HG02840 (cell line): ENCODE data around the gene AREL1.

Experiments used
- ATAC-seq: cut with Tn5 transposase; IDR thresholded peaks from one replicate; pipeline ENCODE4 v1.9.1; 2021; ENCODE audit warnings: mild to moderate bottlenecking, moderate library complexity, moderate number of reproducible peaks; ENCODE audit not compliant: unreplicated experiment, low FRiP score

AREL1 gene

DNA sequence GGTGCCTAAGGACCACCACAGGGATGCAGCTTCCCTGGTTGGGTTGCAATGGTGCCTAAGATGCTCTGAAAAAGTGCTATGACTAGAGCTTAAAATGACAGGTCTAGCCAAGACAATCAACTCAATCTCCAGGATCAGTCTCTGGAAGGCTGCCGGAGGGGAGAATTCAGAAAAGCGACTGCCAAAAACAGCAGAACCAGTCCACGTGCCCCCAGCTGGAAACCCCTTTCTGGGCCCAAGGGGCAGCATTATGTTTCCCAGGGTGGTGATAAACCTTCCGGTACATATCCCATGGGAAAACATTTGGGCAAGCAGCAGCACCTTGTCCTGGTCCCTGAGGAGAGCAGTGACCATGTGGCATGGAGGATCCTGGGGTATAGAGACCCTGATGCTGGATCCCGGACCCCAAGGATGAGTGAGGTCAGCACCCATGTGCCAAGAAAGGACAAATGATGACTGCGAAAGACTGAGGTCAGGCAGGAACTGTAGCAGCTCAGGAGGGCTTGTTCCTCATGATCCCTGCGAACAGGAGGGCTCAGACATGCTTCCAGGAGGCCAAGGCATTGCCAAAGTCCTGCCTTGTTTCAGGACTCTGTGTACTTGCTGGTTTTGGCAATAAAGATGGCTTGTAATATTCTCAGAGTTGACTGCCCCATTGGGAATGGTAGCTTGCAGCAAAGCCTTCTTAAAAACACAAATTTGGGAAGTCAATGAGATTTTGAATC is 51.0 kb downstream of the AREL1 start:
- no peak for ATAC-seq

- ATAC-seq: no peak
Measured at GRCh38 chr14:74660863-74661262, 52.0 kb downstream of the AREL1 start.

- no peak for ATAC-seq
Measured at GRCh38 chr14:74660167-74660566, 52.7 kb downstream of the AREL1 start.

- ATAC-seq: no peak
Measured at GRCh38 chr14:74658535-74659131, 54.2 kb downstream of the AREL1 start.

DNA sequence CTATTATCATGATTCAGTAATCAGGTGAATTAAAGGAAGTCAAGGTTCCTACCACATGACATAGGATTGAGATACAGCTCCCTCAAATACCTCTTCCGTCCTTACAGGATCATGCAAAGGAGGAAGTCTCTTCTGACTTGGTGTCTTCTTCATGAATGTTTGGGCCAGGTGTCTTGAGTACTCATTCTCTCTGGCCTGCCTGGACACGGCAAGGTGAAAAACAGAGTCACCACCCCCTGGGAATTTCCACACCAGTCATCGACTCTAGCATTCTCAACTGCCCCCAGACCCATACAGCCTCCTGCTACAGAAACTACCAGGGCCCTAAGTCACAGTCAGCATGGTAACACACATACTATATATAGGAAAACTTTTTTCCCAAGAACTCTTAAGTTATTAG is 55.9 kb downstream of the AREL1 start:
- no peak for ATAC-seq

GRCh38 chr14:74655599-74656395 is 57.1 kb downstream of the AREL1 start:
- no peak for ATAC-seq

- no peak for ATAC-seq
Measured at GRCh38 chr14:74654931-74655330, 57.9 kb downstream of the AREL1 start.

GRCh38 chr14:74653386-74654138 is 59.3 kb downstream of the AREL1 start:
- no peak for ATAC-seq

DNA sequence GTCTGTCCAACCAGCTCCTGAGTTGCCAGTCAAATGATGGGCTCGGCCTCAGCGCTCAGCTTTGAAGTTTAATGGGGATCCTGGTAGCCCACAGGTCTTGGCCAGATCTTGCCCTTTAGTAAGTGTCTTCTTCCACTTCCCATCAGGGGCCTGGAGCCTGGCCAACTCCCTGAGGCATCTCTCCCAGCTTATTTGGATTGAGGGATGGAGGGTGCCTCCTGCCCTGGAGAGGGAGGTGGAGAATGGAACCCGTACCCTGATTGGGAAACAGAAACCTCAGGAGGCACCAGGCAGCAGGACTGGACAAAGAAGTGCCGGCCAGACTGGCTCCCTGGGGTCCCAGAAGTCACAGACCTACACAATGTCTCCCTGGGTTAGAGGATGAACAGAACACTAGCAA is 60.3 kb downstream of the AREL1 start:
- ATAC-seq: no peak

GRCh38 chr14:74650927-74651686 is 61.8 kb downstream of the AREL1 start:
- ATAC-seq: no peak

- no peak for ATAC-seq
Measured at GRCh38 chr14:74649673-74650072, 63.2 kb downstream of the AREL1 start.

DNA sequence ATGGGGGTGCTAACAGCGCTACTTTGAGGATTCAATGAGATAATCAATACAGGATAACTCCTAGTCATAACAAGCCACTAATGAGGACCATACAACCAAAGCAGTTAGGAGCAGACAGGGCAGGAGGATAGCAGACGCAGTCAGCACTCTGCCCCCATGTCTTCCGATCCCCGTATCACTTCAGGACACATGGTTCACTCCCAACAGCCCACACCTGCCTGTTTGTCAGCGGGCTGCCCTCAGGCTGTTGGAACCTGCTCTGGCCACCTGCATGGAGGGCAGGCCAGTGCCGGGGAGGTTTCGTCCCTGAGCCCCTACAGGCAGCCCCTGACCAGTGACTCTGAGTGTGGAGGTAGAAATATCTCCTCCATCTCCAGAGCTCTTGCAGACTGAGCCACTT is 63.7 kb downstream of the AREL1 start:
- ATAC-seq: no peak

- ATAC-seq: no peak
Measured at GRCh38 chr14:74648601-74649000, 64.3 kb downstream of the AREL1 start.

GRCh38 chr14:74647678-74648461 is 65.0 kb downstream of the AREL1 start:
- ATAC-seq: no peak

GRCh38 chr14:74647061-74647677 is 65.7 kb downstream of the AREL1 start:
- no peak for ATAC-seq

DNA sequence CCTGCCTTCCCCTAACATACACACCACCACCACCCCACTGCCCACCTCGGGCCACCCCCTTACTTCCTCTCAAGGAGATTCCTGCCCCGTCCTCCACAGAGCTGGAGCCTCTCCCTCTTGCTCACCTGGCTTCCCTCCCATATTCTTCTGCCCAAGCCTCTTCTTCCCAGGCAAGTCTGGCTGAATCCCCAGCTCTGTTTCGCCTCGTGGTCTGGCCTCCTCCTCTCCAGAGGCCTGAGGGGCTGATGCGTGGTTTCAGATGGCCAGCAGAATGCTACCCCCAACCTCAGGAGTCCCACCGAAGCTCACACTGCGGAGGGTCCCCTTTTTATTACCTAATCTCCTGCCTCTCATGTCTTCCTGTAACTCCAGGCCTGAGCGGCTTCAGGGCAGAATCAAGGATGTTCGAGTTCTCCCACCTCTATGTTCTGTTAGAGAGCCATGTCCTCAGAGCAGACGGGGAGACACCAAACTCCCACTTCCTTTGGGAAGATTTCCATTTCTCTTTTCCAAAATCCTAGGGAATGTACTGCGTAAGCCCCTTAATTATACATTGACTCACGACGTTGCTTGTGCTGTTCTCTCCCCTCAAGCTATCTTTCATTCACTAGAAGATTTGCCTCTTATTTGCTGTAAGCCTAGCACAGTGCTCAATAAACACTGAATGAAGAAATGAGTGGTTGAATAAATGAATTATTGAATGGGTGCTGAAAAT is 67.0 kb downstream of the AREL1 start:
- ATAC-seq: no peak

DNA sequence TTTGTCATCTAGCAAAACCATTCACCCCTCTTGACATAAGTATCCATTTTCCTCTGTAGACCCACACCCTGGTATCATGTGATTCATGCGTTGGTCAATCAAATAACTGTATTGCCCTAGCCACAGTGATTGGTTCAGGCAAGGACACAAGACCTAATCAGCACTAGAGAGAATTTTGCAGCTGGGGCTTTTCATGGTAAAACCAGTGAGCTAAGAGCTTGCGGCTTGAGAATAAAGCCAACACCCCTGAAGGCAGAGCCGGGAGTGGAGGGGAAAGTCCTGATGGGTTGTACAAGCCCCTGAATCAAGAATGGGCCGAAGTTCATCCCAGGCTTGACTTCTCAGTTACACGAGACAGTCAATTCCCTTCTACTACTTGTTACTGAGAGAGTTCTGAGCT is 67.6 kb downstream of the AREL1 start:
- ATAC-seq: no peak
